Measurements from ENCODE around the gene CCER1.

CCER1 gene

GRCh38 chr12:90922145-90922627, 32.8 kb downstream of the CCER1 start:
- DNase-seq (ENCODE audit: low read depth in 4 of 4, low spot score in 1 of 4), result no peak

GRCh38 chr12:90921536-90921935, 33.4 kb downstream of the CCER1 start:
- no peak for DNase-seq (ENCODE audit: low read depth in 4 of 4, low spot score in 1 of 4)

GRCh38 chr12:90920222-90920621, 34.8 kb downstream of the CCER1 start:
- DNase-seq (ENCODE audit: low read depth in 4 of 4, low spot score in 1 of 4), result no peak

- DNase-seq (ENCODE audit: low read depth in 4 of 4, low spot score in 1 of 4), result no peak
Observed at GRCh38 chr12:90917431-90917830, 37.5 kb downstream of the CCER1 start.

- no peak for DNase-seq (ENCODE audit: low read depth in 4 of 4, low spot score in 1 of 4)
Observed at GRCh38 chr12:90916516-90916915, 38.5 kb downstream of the CCER1 start.

- DNase-seq (ENCODE audit: low read depth in 4 of 4, low spot score in 1 of 4), result no peak
Observed at GRCh38 chr12:90915353-90915752, 39.6 kb downstream of the CCER1 start.

GRCh38 chr12:90910958-90911357, 44.0 kb downstream of the CCER1 start:
- no peak for DNase-seq (ENCODE audit: low read depth in 4 of 4, low spot score in 1 of 4)

GRCh38 chr12:90909069-90909770, 45.8 kb downstream of the CCER1 start:
- no peak for DNase-seq (ENCODE audit: low read depth in 4 of 4, low spot score in 1 of 4)

GRCh38 chr12:90908465-90908864, 46.5 kb downstream of the CCER1 start:
- DNase-seq (ENCODE audit: low read depth in 4 of 4, low spot score in 1 of 4), result no peak

GRCh38 chr12:90905691-90906370, 49.1 kb downstream of the CCER1 start:
- DNase-seq (ENCODE audit: low read depth in 4 of 4, low spot score in 1 of 4), result no peak

GRCh38 chr12:90902596-90902995, 52.4 kb downstream of the CCER1 start:
- no peak for DNase-seq (ENCODE audit: low read depth in 4 of 4, low spot score in 1 of 4)

All from stimulated activated CD4-positive, alpha-beta T cell treated with anti-CD3 and anti-CD28 coated beads, Interleukin-1b, Interleukin-23, amount 100 ng/mL, for 24 hours (primary cell).